GM18498 (cell line): Measurements from ENCODE around the gene CD200R1L.

Experiments used
- ATAC-seq: cut with Tn5 transposase; IDR thresholded peaks from one replicate; pipeline ENCODE4 v1.9.1; 2021; ENCODE audit warnings: mild to moderate bottlenecking, moderate library complexity; ENCODE audit not compliant: unreplicated experiment

The CD200R1L gene

GRCh38 chr3:112822064-112823055 is 24.3 kb downstream of the CD200R1L start:
- no peak for ATAC-seq

GRCh38 chr3:112818289-112818688 is 28.4 kb downstream of the CD200R1L start:
- no peak for ATAC-seq

GRCh38 chr3:112817797-112818196 is 28.9 kb downstream of the CD200R1L start:
- ATAC-seq, result no peak

GRCh38 chr3:112817271-112817670 is 29.4 kb downstream of the CD200R1L start:
- no peak for ATAC-seq

GRCh38 chr3:112815981-112816380 is 30.7 kb downstream of the CD200R1L start:
- ATAC-seq, result no peak

- no peak for ATAC-seq
Measured at GRCh38 chr3:112814266-112814665, 32.4 kb downstream of the CD200R1L start.

- ATAC-seq, result peak; percentile 74
Measured at GRCh38 chr3:112813723-112814171, 32.9 kb downstream of the CD200R1L start.

- no peak for ATAC-seq
Measured at GRCh38 chr3:112813016-112813415, 33.6 kb downstream of the CD200R1L start.

GRCh38 chr3:112811917-112812660 is 34.6 kb downstream of the CD200R1L start:
- no peak for ATAC-seq

GRCh38 chr3:112811131-112811884 is 35.4 kb downstream of the CD200R1L start:
- no peak for ATAC-seq

- no peak for ATAC-seq
Measured at GRCh38 chr3:112810561-112810960, 36.1 kb downstream of the CD200R1L start.

GRCh38 chr3:112808136-112808535 is 38.5 kb downstream of the CD200R1L start:
- ATAC-seq, result no peak

GRCh38 chr3:112807685-112808084 is 39.0 kb downstream of the CD200R1L start:
- ATAC-seq, result no peak

- ATAC-seq, result no peak
Measured at GRCh38 chr3:112806903-112807302, 39.8 kb downstream of the CD200R1L start.

- ATAC-seq, result no peak
Measured at GRCh38 chr3:112805126-112805525, 41.5 kb downstream of the CD200R1L start.

GRCh38 chr3:112804021-112804420 is 42.6 kb downstream of the CD200R1L start:
- ATAC-seq, result no peak

- no peak for ATAC-seq
Measured at GRCh38 chr3:112803467-112803866, 43.2 kb downstream of the CD200R1L start.

- ATAC-seq, result no peak
Measured at GRCh38 chr3:112802338-112802737, 44.3 kb downstream of the CD200R1L start.

- ATAC-seq, result no peak
Measured at GRCh38 chr3:112799946-112800345, 46.7 kb downstream of the CD200R1L start.

GRCh38 chr3:112794622-112795172 is 52.0 kb downstream of the CD200R1L start:
- no peak for ATAC-seq
